Activated effector memory CD4-positive, alpha-beta T cell treated with anti-CD3 and anti-CD28 coated beads, Interleukin-2, amount 50 U/mL, for 16 hours (primary cell): ENCODE data around the gene MYH2.
"Not testable (repeated sequence)": the region's sequence is repeated elsewhere in the genome, so short reads cannot be mapped to it uniquely, and the experiment has no call there.

Experiments
- DNase-seq: peaks from one replicate; pipeline ENCODE4 v3.0.0-alpha.2; 2020

MYH2 gene

DNA sequence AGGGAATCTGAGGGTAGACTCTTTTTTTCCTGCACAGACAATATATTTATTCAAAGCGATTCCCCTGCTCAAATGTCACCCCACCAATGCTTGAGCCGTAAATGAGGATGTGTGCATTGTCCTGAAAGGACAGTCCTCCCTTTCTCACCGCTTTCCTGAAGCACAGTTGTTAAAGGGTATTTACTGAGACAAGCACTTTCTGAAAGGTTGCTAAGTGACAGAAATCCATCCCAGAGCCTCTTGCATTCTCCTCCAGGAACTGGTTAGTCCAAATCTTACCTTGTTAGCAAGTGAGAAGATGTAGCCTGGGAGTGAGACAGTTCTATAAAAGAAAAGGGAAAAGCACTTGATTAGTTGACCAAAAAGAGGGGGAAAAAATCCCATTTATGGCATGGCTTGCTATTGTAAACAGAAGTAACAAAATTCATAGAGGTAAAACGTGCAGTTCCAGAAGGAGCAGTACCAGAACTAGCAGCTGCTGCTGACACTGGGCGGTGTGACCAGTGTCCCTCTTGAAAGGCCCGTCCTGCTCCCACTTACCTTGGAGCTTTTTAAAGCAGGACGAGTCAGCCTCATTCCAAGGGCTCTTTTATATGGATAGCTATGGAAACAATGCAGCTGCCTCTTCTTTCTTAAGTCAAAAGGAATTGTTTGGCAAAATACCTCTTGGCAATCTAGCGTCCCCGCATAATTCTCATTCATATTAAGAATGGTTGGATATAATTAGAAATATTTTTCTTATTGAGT, at the start of gene MYH2:
Gene MYH2 (minus strand): TSS at position 563 of the 747 bp plus-strand sequence. CDS start 1,738 bp downstream, outside the sequence.
- no peak for DNase-seq

DNA sequence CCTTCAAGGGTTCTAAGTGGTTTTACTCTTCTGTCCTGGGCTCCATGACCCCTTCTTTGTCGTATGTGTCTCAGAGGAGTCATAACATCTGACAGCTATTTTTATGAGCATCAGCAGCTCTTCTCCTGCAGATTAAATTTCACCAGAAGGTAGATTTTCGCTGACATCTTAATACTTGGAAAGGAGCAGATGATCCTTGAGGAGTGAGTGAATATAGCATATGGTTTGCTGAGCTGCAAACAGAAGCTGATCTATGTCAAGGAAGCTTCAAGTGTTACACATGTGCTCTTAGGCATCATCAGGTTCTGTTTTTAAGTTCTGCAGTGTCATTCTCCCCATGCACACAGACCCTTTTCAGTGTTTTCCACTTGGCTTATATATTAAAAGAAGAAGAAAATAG, 49.2 kb upstream of the MYH2 start:
- no peak for DNase-seq

DNA sequence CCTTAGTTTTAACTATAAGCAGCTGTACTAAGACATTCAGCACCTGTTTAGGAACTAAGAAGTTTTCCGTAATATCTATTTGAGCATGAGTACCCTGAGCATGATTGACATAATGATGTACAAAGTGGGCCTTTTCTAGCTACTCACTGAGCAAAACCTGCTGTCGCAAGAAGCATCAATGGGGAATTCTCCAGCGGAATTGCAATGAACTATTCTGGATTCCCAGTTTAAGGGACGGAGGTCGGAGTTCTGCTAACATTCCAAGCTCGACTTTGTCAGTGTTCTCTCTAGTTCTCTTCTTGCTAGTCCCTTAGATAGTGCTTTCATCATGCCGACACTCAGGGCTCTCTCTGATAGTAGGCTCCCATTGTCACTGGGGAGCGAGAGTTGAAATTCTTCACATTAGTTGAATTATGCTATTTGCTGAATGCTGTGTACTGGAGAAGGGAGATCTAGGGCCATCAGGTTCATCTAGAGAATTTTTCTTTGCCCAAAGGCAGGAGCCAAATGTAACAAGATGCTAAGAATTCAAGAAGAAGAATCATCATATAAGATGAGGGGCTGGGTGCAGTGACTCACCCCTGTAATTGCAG, 40.2 kb upstream of the MYH2 start:
- no peak for DNase-seq

DNA sequence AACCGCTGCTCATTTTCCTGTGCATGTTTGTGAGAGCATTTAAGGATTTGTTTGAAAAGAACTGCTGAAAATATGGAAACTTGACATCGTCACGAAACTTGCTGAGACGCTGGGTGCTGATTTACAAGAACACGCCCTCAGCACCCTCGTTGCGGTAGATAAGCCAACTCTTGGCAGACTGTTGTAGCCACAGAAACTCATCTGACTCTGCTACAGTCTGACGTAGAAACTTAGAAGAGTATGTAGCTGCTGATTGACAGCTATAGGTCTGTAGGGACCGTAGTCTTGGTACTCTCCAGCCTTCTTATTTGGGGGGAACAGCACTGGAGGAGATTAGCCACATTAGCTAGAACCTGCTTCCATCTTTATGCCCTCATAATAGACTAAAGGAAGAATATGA, 36.1 kb upstream of the MYH2 start:
- no peak for DNase-seq

DNA sequence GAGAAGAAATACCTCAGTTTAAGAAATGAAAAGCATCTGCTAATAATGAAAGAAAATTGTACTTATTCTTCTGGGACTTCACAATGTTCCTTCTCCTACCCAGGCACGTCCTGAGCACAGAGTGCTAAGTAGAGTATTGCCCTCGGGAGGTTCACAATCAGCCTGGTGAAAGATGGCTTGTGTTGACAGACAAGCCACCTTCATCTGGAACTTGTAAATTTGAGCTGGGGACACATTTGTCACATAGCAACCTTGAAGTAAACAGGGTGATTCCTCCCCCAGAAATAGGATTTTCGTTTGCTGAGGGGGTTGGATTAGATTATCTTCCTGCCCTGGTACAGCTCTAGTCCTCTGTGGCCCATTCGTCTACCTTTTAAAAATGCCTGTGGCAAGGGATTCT, 34.4 kb upstream of the MYH2 start:
- no peak for DNase-seq

DNA sequence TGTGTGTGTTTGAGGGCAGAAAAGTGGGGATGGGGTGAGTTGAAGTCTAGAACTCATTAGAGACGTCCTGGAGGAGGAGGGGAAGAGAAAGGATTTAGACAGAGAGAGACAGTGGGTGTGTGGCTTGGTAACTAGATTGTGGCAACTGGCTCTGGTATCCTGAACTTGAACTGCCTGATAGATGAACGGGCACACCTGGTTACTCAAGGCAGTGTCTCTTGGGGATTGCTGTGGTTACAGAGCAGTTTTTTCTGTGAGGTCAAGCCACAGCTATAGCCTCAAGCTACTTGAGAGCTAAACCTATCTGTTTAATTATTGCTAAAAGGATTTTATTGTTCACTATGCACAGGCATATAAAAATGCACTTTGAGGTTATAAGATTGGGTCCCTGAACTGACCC, 29.8 kb upstream of the MYH2 start:
- DNase-seq = no peak

DNA sequence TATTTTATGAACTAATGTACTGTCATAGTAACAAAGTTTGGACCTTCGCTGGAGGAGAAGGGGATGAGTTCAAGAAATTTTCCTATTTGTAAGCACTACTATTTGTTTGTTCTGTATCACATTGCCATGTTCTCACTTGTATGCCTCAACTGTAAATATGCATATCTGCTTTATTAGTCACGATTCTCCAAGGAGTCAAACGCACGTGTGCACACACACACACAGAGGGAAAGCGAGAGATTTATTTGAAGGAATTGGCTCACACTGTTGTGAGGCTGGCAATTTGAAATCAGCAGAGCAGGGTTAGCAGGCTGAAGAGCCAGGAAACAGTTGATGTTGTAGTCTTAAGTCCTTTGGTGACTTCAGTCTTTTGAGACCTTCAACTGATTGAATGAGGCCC, 24.9 kb upstream of the MYH2 start:
- DNase-seq = no peak

DNA sequence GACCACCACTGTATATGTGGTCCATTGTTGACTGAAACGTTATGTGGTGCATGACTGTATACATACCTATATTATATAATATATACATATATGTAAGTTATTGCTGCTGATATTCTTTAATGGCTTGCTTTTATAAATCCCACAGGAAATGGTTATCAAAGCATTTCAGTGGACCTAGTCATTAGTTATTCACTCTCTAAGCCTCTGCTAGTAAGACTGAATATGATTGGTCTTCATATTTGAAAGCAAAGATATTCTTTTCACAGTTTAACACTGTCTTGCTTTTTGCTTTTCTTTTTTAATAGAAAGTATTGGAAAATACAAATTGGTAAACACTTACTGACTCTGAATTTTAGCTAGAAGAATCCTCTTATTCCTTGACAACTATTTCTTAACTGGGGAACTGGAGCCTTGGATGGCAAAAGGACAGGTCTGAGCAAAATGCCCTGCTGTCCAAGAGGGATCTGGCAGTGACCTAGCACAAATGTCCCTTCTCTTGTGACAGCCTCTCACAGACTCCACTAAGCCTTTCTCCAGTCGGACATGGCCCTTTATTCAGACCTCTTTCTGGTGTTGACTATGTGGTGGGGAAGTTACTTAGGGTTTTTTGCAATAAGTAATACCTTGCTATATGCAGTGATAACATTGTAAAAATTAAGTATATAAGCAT, 14.7 kb upstream of the MYH2 start:
- no peak for DNase-seq

DNA sequence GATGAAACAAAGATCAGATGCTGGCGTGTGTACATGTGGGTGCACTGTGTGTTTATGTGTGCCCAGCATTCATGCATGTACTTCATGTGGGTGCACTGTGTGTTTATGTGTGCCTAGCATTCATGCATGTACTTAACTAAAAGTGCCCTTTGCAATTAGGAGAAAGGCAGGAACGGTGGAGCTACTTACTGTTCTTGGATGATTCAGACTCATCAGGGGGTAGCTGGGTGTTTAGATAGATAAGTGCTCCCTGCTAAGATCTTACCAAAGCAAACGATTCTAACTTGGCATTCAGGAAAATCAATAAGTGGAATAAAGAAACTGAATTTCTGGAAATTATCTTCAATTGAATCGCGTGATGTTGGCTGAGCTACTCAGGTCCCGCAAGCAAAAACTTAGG, 8.6 kb upstream of the MYH2 start:
- no peak for DNase-seq

DNA sequence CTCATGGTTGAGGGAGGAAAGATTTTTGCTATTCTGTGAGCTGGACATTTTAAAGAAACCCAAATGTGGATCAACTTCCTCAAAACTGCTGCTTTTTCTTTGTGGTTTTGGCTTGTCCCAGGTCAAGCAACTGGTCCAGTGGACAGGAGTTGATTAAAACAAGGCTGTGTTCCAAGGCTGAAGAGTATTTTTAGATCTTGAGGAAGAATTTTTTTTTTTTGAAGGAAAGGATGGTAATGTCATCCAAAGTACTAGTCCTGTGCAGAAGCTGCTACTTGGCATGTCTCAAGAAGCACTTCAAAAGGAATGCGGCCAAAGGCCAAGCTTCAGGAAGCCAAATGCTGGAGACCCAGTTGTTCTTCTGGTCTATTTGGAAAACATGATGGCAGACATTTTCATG, 8.0 kb upstream of the MYH2 start:
- DNase-seq = no peak

DNA sequence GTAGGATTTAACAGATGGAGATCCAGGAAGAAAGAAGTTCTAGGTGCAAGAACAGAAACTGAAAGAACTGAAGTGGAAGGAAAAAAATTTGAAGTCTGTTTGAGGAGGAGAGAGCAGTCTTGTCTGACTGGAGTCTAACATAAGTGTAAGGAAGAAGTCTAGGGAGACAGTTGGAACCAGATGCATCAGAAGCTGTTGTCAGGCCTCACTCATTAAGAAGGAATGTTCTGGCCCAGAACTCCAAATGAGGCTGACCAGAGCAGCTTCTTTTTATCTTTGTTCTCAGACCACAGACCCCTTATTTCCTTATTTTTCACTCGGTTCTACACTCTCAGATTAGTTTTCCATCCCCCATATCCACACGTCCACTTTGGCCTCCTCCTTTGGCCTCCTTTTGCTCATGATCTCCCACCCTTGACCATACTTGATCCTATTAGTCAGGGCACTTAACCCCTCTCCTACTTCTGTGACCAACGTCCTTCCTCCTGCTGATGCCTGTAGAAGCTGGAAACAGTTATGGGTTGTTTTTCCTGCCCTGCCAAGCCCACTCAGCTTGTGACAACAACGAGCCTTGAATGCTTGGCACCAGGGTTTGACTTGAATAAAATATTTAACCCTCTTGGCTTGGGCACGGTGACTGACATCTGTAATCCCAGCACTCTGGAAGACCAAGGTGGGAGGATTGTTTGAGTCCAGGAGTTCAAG, 7.0 kb upstream of the MYH2 start:
- no peak for DNase-seq

DNA sequence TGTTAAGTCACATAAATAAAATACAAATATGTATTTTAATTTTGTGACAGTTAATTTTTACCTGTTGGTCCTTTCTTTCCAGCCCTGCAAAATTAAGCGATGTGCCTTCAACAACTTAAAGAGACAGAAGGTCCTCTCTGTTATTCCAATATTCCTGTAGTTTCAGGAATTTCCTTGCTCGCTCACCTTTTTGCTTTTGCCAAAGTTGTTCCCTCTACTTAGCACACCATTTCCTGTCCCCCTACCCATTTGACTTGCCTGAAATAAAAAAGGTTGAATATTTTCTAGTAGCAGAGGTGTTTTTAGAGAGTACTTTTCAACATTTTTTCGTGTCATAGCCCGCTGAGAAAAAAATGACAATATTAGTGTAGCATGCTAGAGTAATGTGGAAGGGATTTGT, 556 bp upstream of the MYH2 start:
- no peak for DNase-seq

DNA sequence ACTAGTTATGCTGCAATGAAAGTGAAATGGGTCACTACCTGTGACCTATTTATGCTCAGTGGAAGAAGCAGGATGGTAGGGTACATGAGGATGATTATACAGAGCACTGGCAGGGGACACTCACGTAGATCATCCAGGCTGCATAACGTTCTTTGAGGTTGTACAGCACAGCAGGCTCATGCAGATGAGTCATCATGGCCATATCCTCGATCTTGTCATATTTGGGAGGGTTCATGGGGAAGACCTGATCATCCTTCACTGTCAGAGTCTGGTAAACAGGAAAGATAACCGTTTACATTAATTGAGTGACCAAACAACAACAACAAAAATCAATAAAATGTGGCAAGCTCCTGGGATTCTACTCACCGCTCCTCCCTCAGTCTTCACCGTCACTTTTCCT, 2.1 kb downstream of the MYH2 start:
- no peak for DNase-seq

DNA sequence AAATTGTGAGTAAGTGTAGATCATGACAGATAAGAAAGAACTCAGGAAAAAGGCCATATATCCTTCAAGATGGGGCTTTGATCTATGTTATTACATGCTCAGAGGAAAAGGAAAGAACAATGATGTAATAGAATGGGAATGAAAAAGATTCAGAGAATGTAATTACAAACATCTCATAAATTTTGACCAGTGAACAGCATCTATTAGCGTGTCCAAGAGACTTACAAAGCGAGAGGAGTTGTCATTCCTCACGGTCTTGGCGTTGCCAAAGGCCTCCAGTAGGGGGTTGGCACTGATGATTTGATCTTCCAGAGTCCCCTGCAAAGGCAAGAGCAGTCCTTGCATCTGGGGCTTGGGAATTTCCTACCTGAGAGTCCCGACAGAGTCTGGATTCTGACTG, 6.0 kb downstream of the MYH2 start:
- DNase-seq = not testable (repeated sequence)

DNA sequence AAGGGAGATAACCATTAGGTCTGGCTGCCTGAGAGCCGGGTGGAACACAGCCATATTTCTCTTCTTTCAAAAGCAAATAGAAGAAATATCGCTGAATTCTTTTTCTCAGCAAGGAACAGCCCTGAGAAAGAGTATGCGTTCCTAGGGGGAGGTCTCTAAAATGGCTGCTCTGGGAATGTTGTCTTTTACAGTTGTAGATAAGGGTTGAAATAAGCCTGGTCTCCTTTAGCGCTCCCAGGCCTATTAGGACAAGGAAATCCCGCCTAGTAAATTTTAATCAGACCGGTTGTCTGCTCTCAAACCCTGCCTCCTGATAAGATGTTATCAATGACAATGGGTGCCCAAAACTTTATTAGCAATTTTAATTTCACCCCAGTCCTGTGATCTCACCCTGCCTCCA, 8.3 kb downstream of the MYH2 start:
- not testable (repeated sequence) for DNase-seq

DNA sequence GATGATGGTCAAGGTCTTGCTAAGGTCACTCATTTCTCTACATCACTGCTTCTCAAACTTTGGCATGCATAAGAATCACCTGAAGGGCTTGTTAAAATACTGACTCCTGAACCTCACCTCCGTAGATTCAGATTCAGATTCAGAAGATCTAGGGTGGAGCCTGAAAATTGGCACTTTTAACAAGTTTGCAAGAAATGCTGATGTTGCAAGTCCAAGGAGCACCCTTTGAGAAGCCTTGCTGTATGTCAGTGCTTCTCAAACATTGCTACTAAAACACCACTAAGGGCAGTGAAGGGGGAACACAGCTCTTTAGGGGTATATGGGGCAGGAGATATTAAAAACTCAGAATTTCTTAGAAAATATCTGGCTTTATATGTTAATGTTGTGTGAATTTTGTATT, 17.4 kb downstream of the MYH2 start:
- no peak for DNase-seq

DNA sequence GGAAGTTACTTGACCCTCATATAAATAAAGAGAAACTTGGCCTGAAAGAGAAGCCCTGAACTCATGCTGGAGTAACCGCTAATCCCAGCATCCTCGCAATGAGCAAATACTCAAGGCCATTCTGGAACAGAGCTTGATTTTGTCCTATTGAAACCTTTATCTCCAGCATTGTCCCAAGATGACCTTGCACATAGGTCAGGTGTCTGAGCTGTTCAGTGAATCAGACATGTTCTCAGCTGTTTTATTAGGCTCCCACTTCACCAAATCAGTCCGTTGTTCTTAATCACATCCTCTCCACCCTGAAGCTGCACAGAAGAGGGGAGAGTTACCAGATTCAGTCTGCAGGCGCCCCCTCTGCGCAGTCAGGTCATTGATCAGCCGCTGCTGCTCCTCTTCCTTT, 22.0 kb downstream of the MYH2 start:
- DNase-seq = no peak

DNA sequence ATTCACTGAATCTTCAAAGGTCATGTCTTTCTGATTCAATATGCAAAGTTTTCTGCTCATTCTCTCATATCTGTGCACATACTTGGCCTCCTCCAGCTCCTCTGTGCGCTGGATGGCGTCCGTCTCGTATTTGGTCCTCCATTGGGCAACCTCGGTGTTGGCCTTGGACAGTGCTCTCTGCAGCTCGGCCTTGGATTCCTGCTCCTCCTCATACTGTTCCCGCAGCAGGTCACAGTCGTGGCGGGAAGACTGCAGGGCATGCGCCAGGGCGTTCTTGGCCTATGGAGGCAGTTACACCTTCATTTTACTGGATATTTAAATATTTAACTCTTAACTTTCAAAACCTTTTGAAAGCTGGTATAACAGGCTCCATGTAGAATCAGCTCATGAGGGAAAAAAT, 22.9 kb downstream of the MYH2 start:
- DNase-seq = no peak

DNA sequence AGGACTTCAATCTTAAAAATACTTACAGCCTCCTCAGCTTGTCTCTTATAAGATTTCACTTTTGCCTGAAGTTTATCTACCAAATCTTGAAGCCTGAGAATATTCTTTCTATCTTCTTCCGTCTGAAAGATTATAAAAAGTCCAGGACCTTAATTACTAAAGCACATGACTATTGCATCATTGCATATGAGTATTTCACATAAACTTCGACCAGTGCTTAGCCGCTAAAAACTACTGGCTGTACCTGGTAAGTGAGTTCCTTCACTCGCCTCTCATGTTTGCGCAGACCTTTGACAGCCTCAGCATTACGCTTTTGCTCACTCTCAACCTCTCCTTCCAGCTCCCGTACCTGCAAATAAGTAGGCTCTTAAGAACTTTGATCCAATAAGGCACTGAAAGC, 26.4 kb downstream of the MYH2 start:
- DNase-seq = no peak

DNA sequence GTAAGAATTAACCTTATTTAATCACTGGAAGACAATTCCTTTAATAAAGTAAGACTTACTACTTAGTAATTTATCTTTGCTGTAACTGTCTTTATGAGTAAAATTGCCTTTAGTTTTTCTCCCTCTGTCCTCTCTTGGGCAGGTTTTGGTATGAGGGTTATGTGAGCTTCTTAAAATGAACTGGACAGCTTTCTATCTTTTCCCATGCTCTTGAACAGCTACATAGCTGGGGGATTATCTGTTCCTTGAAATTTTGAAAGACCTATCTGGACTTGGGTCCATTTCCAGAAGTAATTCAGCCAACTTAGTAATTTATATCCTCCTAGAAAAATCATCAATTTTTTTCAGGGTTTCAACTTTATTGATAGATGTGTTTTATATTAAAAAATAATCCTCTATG, 27.5 kb downstream of the MYH2 start:
- DNase-seq = no peak

DNA sequence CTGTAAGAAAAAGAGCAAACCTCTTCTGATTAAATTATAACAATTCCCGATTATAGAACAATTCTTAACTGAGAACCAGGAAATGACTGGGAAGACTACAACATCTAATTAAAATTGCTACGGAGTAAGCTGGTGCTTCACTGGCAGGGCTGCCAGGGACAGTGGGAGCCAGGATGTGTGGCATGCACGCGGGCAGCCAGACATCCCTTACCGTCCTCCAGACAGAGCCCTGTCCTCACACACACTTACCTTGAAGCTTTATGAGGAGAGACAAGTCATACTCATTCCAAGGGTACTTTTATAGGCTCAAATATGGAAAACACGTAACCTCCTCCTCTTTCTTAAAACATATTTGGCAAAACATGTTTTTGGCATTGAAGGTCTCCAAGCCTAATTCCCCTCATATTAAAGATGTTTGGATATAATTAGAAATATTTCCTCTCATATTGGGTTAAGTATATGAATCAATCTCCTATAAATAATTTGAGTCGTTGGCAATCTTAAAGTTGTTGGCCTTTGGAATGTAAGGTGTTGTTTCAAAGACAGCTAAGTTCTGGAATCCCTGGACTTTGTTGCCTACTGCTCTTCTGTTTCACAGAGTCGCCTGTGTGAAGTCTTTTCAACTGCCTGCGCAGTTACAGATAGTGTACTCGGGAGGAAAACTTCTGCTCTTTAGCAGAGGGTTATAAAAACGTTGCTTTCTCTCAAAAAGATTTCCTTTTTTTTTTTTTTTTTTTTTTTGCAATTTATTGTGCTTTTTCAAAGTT, 31.0 kb downstream of the MYH2 start, which contains the start of gene MYH1:
Gene MYH1 (minus strand): TSS at position 272 of the 767 bp plus-strand sequence. CDS start 1,900 bp downstream, outside the sequence.
- DNase-seq = no peak

DNA sequence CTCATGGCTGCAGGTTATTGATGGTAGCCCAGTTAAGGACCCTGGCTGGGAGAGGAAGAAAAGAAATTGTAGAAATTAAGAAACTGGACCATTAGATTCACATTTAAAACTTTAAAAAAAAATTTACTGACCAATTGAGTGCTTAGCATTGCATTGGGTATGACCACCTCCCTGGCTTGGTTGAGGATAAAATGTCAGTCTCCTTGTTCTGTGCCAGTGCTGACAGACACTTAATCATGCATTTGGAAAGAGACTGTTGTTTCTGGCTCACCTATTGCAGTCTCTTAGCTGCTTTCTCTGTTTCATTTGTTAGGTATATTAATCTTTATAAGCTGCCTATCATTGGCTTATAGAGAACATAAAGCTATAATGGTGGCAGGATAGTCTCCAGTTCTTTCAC, 32.8 kb downstream of the MYH2 start:
- no peak for DNase-seq

DNA sequence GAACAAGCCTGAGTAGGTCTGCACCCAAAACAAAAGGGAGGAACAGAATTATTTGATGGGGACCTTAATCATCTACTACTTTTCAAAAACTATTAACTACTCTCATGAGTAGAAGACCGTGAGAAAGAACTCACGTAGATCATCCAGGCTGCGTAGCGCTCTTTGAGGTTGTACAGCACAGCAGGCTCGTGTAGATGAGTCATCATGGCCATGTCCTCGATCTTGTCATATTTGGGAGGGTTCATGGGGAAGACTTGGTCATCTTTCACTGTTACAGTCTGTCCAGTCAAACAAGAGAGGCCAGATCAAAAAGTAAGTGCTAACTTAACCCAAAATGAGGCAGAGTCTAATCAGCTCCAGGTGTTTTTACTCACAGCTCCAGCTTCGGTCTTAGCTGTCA, 33.4 kb downstream of the MYH2 start:
- no peak for DNase-seq
